ENCODE results near the gene TRAPPC5.

Gene TRAPPC5

GRCh38 chr19:7706188-7706954 is 25.7 kb downstream of the TRAPPC5 start:
- POLR2A ChIA-PET: no interaction called here
- CTCF ChIA-PET: no interaction called here
- no peak for DNase-seq (ENCODE audit: extremely low spot score)
- TF ChIP-seq ZNF384 (IDR thresholded peaks at IDR 0.05): no peak
- TF ChIP-seq HDGF (IDR thresholded peaks at IDR 0.05; ENCODE audit: borderline replicate concordance): no peak
- no peak for TF ChIP-seq TARDBP (IDR thresholded peaks at IDR 0.05)
- no peak for TF ChIP-seq SP1 (IDR thresholded peaks at IDR 0.05)
- no peak for TF ChIP-seq BHLHE40 (IDR thresholded peaks at IDR 0.05; ENCODE audit: borderline replicate concordance)
- no peak for TF ChIP-seq LEF1 (IDR thresholded peaks at IDR 0.05; ENCODE audit: borderline replicate concordance)
- TF ChIP-seq SUZ12 (IDR thresholded peaks at IDR 0.05): no peak
- TF ChIP-seq NFRKB (IDR thresholded peaks at IDR 0.05): no peak
- no peak for TF ChIP-seq FOXA1 (IDR thresholded peaks at IDR 0.05)
- TF ChIP-seq CTBP1 (IDR thresholded peaks at IDR 0.05; ENCODE audit: borderline replicate concordance): no peak
- TF ChIP-seq FOXM1 (IDR thresholded peaks at IDR 0.05; ENCODE audit: borderline replicate concordance): no peak
- TF ChIP-seq L3MBTL2 (conservative IDR thresholded peaks at IDR 0.05): no peak
- TF ChIP-seq, protein P1, sequence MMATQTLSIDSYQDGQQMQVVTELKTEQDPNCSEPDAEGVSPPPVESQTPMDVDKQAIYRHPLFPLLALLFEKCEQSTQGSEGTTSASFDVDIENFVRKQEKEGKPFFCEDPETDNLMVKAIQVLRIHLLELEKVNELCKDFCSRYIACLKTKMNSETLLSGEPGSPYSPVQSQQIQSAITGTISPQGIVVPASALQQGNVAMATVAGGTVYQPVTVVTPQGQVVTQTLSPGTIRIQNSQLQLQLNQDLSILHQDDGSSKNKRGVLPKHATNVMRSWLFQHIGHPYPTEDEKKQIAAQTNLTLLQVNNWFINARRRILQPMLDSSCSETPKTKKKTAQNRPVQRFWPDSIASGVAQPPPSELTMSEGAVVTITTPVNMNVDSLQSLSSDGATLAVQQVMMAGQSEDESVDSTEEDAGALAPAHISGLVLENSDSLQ (IDR thresholded peaks at IDR 0.05): no peak
- TF ChIP-seq ARNT (IDR thresholded peaks at IDR 0.05): no peak
- no peak for TF ChIP-seq FOXK2 (IDR thresholded peaks at IDR 0.05)
- TF ChIP-seq ELF4 (IDR thresholded peaks at IDR 0.05): no peak

- no peak for TF ChIP-seq L3MBTL2 (conservative IDR thresholded peaks at IDR 0.05)
- no peak for TF ChIP-seq ZNF384 (IDR thresholded peaks at IDR 0.05)
- TF ChIP-seq SUZ12 (IDR thresholded peaks at IDR 0.05): no peak
- no peak for TF ChIP-seq ELF4 (IDR thresholded peaks at IDR 0.05)
- TF ChIP-seq FOXA1 (IDR thresholded peaks at IDR 0.05): no peak
- DNase-seq (ENCODE audit: extremely low spot score): no peak
- ChIA-PET CTCF (no interaction called here), POLR2A (no interaction called here)
Measured at GRCh38 chr19:7706955-7707456, 26.4 kb downstream of the TRAPPC5 start.

DNA sequence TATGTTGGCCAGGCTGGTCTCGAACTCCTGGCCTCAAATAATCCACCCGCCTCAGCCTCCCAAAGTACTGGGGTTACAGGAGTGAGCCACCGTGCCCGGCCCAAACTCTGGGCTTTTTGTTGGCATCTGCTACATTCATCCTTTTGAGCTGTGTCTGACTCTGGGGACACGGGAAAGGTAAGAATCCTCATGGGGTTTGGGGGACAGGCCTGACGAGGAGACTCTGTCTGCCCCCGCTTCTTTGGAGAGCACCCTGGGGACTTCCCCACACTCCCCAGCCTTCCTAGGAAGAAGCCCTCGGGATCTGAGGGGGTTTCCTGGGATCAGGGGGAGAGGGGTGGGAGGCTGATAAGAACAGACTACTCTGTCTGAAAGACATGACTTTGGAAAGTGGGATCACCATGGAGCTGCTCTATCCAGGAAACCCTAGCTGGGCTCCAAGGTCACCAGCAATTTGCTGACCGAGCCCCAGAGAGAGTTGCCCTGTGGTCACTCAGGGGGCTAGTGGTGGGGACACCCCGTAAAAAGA is 29.4 kb downstream of the TRAPPC5 start:
- POLR2A ChIA-PET: no interaction called here
- no peak for DNase-seq (ENCODE audit: extremely low spot score)
- TF ChIP-seq FOXA1 (IDR thresholded peaks at IDR 0.05) (no peak), NFRKB (IDR thresholded peaks at IDR 0.05) (no peak), CTBP1 (IDR thresholded peaks at IDR 0.05; ENCODE audit: borderline replicate concordance) (no peak), LEF1 (IDR thresholded peaks at IDR 0.05; ENCODE audit: borderline replicate concordance) (no peak)
- CTCF ChIA-PET: no interaction called here

GRCh38 chr19:7710616-7711015 is 30.0 kb downstream of the TRAPPC5 start:
- POLR2A ChIA-PET: no interaction called here
- no peak for DNase-seq (ENCODE audit: extremely low spot score)
- no peak for TF ChIP-seq FOXM1 (IDR thresholded peaks at IDR 0.05; ENCODE audit: borderline replicate concordance)
- TF ChIP-seq CTBP1 (IDR thresholded peaks at IDR 0.05; ENCODE audit: borderline replicate concordance): no peak
- no peak for TF ChIP-seq BHLHE40 (IDR thresholded peaks at IDR 0.05; ENCODE audit: borderline replicate concordance)
- no peak for TF ChIP-seq ELF4 (IDR thresholded peaks at IDR 0.05)
- TF ChIP-seq ZNF384 (IDR thresholded peaks at IDR 0.05): no peak
- TF ChIP-seq SUZ12 (IDR thresholded peaks at IDR 0.05): no peak
- no peak for TF ChIP-seq NFRKB (IDR thresholded peaks at IDR 0.05)
- no peak for TF ChIP-seq ARNT (IDR thresholded peaks at IDR 0.05)
- TF ChIP-seq HDGF (IDR thresholded peaks at IDR 0.05; ENCODE audit: borderline replicate concordance): no peak
- no peak for TF ChIP-seq FOXK2 (IDR thresholded peaks at IDR 0.05)
- TF ChIP-seq, protein P1 (IDR thresholded peaks at IDR 0.05): no peak
- no peak for TF ChIP-seq LEF1 (IDR thresholded peaks at IDR 0.05; ENCODE audit: borderline replicate concordance)
- TF ChIP-seq SP1 (IDR thresholded peaks at IDR 0.05): no peak
- TF ChIP-seq TARDBP (IDR thresholded peaks at IDR 0.05): no peak
- TF ChIP-seq L3MBTL2 (conservative IDR thresholded peaks at IDR 0.05): no peak
- no peak for TF ChIP-seq FOXA1 (IDR thresholded peaks at IDR 0.05)
- CTCF ChIA-PET: no interaction called here

GRCh38 chr19:7715671-7716070 is 35.0 kb downstream of the TRAPPC5 start:
- DNase-seq (ENCODE audit: extremely low spot score): no peak
- ChIA-PET CTCF (no interaction called here), POLR2A (no interaction called here)
- TF ChIP-seq SP1 (IDR thresholded peaks at IDR 0.05): no peak

- ChIA-PET POLR2A (no interaction called here), CTCF (no interaction called here)
- no peak for DNase-seq (ENCODE audit: extremely low spot score)
- no peak for TF ChIP-seq L3MBTL2 (conservative IDR thresholded peaks at IDR 0.05)
- TF ChIP-seq FOXM1 (IDR thresholded peaks at IDR 0.05; ENCODE audit: borderline replicate concordance): no peak
- TF ChIP-seq SUZ12 (IDR thresholded peaks at IDR 0.05): no peak
- no peak for TF ChIP-seq LEF1 (IDR thresholded peaks at IDR 0.05; ENCODE audit: borderline replicate concordance)
- TF ChIP-seq TARDBP (IDR thresholded peaks at IDR 0.05): no peak
- no peak for TF ChIP-seq CTBP1 (IDR thresholded peaks at IDR 0.05; ENCODE audit: borderline replicate concordance)
- TF ChIP-seq HDGF (IDR thresholded peaks at IDR 0.05; ENCODE audit: borderline replicate concordance): no peak
- TF ChIP-seq ZNF384 (IDR thresholded peaks at IDR 0.05): no peak
- no peak for TF ChIP-seq FOXA1 (IDR thresholded peaks at IDR 0.05)
- no peak for TF ChIP-seq SP1 (IDR thresholded peaks at IDR 0.05)
- no peak for TF ChIP-seq NFRKB (IDR thresholded peaks at IDR 0.05)
- no peak for TF ChIP-seq BHLHE40 (IDR thresholded peaks at IDR 0.05; ENCODE audit: borderline replicate concordance)
- no peak for TF ChIP-seq ARNT (IDR thresholded peaks at IDR 0.05)
- TF ChIP-seq, protein P1 (IDR thresholded peaks at IDR 0.05): no peak
- no peak for TF ChIP-seq FOXK2 (IDR thresholded peaks at IDR 0.05)
- TF ChIP-seq ELF4 (IDR thresholded peaks at IDR 0.05): no peak
Measured at GRCh38 chr19:7716762-7717161, 36.1 kb downstream of the TRAPPC5 start.

All from HEK293T (cell line).